GM19023 (cell line): ENCODE measurements around the gene STUB1.

Source experiments
- ATAC-seq: cut with Tn5 transposase; IDR thresholded peaks from one replicate; pipeline ENCODE4 v1.9.1; 2021; ENCODE audit warnings: mild to moderate bottlenecking, moderate library complexity; ENCODE audit not compliant: unreplicated experiment

The STUB1 gene

GRCh38 chr16:679814-680624 lies at the start of gene STUB1:
STUB1 (plus strand) TSS chr16:680410; CDS start chr16:680526, 116 bp downstream.
- ATAC-seq, result peak; percentile 47

- ATAC-seq, result no peak
Observed at GRCh38 chr16:630815-631405, 49.3 kb upstream of the STUB1 start, which contains the start of gene WFIKKN1. WFIKKN1 (plus strand) TSS chr16:630985; CDS start chr16:631254, 269 bp downstream.

- ATAC-seq, result no peak
Observed at GRCh38 chr16:631808-632358, 48.3 kb upstream of the STUB1 start.

- no peak for ATAC-seq
Observed at GRCh38 chr16:632486-633335, 47.5 kb upstream of the STUB1 start.

GRCh38 chr16:633336-634050 lies 46.7 kb upstream of the STUB1 start:
- no peak for ATAC-seq

GRCh38 chr16:634051-634670 lies 46.0 kb upstream of the STUB1 start:
- no peak for ATAC-seq

GRCh38 chr16:634996-635395 lies 45.2 kb upstream of the STUB1 start:
- no peak for ATAC-seq

GRCh38 chr16:635573-636205 lies 44.5 kb upstream of the STUB1 start:
- peak; percentile 2 for ATAC-seq

- peak; percentile 63 for ATAC-seq
Observed at GRCh38 chr16:636206-637080, 43.8 kb upstream of the STUB1 start, which contains the start of gene METTL26. METTL26 (minus strand) TSS chr16:636305; CDS start chr16:636290, 15 bp downstream.

- ATAC-seq, result peak; percentile 1
Observed at GRCh38 chr16:637081-638018, 42.9 kb upstream of the STUB1 start.

- no peak for ATAC-seq
Observed at GRCh38 chr16:638034-638543, 42.1 kb upstream of the STUB1 start.

GRCh38 chr16:638836-639235 lies 41.4 kb upstream of the STUB1 start:
- ATAC-seq, result no peak

- ATAC-seq, result no peak
Observed at GRCh38 chr16:640614-641013, 39.6 kb upstream of the STUB1 start.

- ATAC-seq, result peak; percentile 54
Observed at GRCh38 chr16:641326-642188, 38.7 kb upstream of the STUB1 start, which contains the start of gene MCRIP2. MCRIP2 (plus strand) TSS chr16:641828; CDS start chr16:641992, 164 bp downstream.

GRCh38 chr16:642189-643049 lies 37.8 kb upstream of the STUB1 start:
- ATAC-seq, result peak; percentile 43
